ENCODE results near the gene B4GALNT3. TPM values are rescaled to one million over a fixed set of nuclear protein-coding genes. Genes with fewer than 3 reads are reported as not detected.

Gene B4GALNT3
- total RNA-seq, 1 donor from 2014 or later: 2.9 TPM

- Mint-ChIP-seq H3K9me3 (ENCODE audit: low read depth) (no peaks in the 10 kb centered on the region), H3K36me3 (ENCODE audit: low read depth) (no peaks in the 10 kb centered on the region), H3K27ac (ENCODE audit: unreplicated experiment) (no peak overlapping the region), H3K4me3 (ENCODE audit: unreplicated experiment) (peak overlapping the region; percentile 75), H3K4me1 (ENCODE audit: low read depth) (peaks cover 24% of the 10 kb centered on the region), H3K27me3 (ENCODE audit: low read depth) (peaks cover 22% of the 10 kb centered on the region)
- no peak for DNase-seq (ENCODE audit: low spot score)
- TF ChIP-seq CTCF (IDR thresholded peaks at IDR 0.05): no peak
Observed at GRCh38 chr12:461425-461824, 1.7 kb downstream of the B4GALNT3 start.

- Mint-ChIP-seq H3K36me3 (ENCODE audit: low read depth) (no peaks in the 10 kb centered on the region), H3K4me1 (ENCODE audit: low read depth) (peaks cover 29% of the 10 kb centered on the region), H3K9me3 (ENCODE audit: low read depth) (no peaks in the 10 kb centered on the region), H3K27me3 (ENCODE audit: low read depth) (peaks cover 15% of the 10 kb centered on the region), H3K27ac (ENCODE audit: unreplicated experiment) (no peak overlapping the region), H3K4me3 (ENCODE audit: unreplicated experiment) (no peak overlapping the region)
- DNase-seq (ENCODE audit: low spot score): no peak
- no peak for TF ChIP-seq CTCF (IDR thresholded peaks at IDR 0.05)
Observed at GRCh38 chr12:462936-463705, 3.4 kb downstream of the B4GALNT3 start.

- no peak for TF ChIP-seq CTCF (IDR thresholded peaks at IDR 0.05)
- H3K27ac Mint-ChIP-seq (ENCODE audit: unreplicated experiment): peak overlapping the region; percentile 29
- peaks cover 38% of the 10 kb centered on the region for H3K4me1 Mint-ChIP-seq (ENCODE audit: low read depth)
- H3K27me3 Mint-ChIP-seq (ENCODE audit: low read depth): peaks cover 7% of the 10 kb centered on the region
- no peaks in the 10 kb centered on the region for H3K9me3 Mint-ChIP-seq (ENCODE audit: low read depth)
- DNase-seq (ENCODE audit: low spot score): no peak
- no peaks in the 10 kb centered on the region for H3K36me3 Mint-ChIP-seq (ENCODE audit: low read depth)
- no peak overlapping the region for H3K4me3 Mint-ChIP-seq (ENCODE audit: unreplicated experiment)
Observed at GRCh38 chr12:464484-465267, 4.9 kb downstream of the B4GALNT3 start.

GRCh38 chr12:466039-466438 lies 6.3 kb downstream of the B4GALNT3 start:
- Mint-ChIP-seq H3K27me3 (ENCODE audit: low read depth) (peaks cover 5% of the 10 kb centered on the region), H3K36me3 (ENCODE audit: low read depth) (no peaks in the 10 kb centered on the region), H3K27ac (ENCODE audit: unreplicated experiment) (no peak overlapping the region), H3K4me3 (ENCODE audit: unreplicated experiment) (no peak overlapping the region), H3K4me1 (ENCODE audit: low read depth) (peaks cover 36% of the 10 kb centered on the region), H3K9me3 (ENCODE audit: low read depth) (no peaks in the 10 kb centered on the region)
- no peak for DNase-seq (ENCODE audit: low spot score)
- no peak for TF ChIP-seq CTCF (IDR thresholded peaks at IDR 0.05)

- no peak for TF ChIP-seq CTCF (IDR thresholded peaks at IDR 0.05)
- Mint-ChIP-seq H3K27ac (ENCODE audit: unreplicated experiment) (no peak overlapping the region), H3K4me3 (ENCODE audit: unreplicated experiment) (no peak overlapping the region), H3K9me3 (ENCODE audit: low read depth) (no peaks in the 10 kb centered on the region), H3K36me3 (ENCODE audit: low read depth) (no peaks in the 10 kb centered on the region), H3K27me3 (ENCODE audit: low read depth) (peaks cover 2% of the 10 kb centered on the region), H3K4me1 (ENCODE audit: low read depth) (peaks cover 29% of the 10 kb centered on the region)
- DNase-seq (ENCODE audit: low spot score): no peak
Observed at GRCh38 chr12:466762-467161, 7.0 kb downstream of the B4GALNT3 start.
